NCI-H1417 treated with DMSO at 0.1 percent for 48 hours (cell line): ENCODE measurements around the gene CEBPG.

Source experiments
- DNase-seq: peaks from one replicate; lab custom pipeline; 2025; lab: John Stamatoyannopoulos, UW

Gene CEBPG

GRCh38 chr19:33422369-33423180 is 49.1 kb downstream of the CEBPG start:
- no peak for DNase-seq

DNA sequence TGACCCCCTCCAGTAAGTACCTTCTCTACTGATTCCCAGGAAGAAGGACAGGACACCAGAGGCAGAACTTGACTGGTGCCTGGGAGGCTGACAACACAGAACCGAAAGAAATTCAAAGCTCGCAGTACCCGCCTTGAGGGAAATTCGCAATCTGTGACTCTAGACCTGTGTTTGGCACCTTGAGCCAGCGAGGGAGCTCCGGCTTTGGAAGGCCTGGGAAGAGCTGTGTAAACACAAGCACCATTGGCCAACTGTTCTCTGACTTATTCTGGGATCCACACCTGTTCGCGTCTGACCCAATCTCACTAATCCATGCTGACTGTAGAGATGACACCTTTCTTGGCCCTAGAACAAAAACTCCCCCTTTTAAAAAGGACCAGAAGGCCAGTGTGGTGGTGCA is 50.7 kb downstream of the CEBPG start:
- no peak for DNase-seq

DNA sequence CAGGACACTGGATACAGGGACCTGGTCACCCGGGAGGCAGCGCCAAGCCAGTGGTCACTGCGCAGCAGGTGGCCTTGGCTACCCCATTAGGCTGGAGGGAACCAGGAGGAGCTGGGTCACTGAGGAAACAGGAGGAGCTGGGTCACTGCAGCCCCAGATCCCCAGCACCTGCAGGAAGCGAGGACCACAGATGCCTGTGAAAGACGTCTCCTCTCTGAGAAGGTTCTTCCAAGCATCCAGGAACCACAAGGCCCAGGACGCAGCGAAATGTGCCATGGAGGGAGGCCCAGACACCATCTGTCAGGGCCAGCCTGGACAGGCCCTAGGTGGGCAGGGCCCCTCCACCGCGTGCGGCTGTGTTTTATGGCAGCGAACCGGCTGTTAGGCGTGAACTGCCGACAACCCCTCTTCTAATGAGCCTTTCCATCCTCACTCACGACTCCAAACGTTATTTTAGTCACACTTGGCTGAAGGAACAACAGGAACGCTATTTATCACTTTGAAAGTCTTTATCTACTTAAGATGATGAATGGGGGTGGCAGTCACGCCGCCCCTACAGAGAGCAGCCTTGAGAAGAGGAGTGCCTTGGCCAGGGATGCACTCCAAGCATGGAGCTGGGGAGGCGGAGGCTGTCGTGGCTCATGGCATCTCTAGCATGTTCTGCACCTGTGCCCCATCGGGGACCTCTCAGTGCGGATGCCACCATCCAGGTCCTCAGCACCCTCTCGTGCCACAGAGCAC is 53.3 kb downstream of the CEBPG start:
- no peak for DNase-seq

DNA sequence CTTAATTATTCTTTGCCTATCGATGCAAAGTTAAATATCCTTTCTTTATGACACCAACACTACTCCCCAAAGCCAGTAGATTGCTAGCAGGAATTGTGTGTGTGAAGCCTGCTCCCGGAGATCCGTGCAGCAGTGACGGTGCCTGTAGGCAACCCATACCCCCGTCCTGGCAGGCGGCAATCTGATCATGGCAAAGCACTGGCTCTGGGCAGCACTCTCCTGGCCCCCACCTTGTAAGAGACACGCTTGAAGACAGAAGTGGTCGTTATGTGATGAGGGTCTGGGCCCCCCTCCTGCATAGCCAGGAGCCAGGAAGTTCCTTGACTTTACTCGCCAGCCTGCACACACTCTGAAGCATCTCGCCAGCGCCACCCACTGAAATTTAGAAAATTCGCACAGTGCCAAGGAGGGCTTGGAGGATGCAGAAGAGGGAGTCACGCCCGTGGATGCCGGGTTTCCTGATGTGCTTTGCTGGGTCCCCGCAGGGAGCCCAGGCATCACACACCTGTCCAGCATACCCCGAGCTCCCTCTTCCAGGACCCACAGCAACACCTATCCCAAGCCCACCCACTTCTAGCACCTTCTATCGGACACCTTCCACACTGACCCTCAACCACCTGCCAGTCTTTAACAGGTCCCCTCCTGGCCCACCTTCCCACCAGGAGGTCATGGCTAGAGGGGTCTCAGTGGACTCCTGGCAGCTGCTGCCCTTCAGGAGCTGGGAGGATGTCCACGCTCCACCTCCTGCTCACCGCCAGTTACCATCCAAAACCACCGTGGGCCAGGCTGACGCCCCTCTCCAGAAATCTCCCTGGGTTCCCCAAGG is 54.5 kb downstream of the CEBPG start:
- no peak for DNase-seq

DNA sequence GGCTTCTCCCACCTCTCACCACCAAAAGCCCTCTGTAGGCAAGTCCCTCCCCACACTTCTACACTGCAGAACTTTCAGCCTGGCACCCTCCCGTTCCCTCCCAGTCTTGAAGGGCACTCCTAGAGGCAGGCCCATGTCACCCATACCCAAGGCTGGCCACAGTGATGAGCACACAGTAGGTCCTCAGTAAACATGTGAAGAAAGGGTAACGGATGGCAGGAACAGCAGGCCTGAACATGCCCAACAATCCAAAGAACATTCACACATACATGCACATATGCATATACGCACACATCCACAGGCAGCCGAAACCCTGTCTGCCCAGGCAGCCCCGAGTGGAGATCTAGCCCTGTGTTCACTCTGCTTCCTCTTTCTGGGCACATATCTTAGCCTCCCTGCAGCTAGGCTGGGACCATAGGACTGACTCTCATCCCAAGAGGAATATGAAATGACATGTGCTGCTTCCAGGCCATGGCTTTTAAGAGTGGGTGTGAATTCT is 55.2 kb downstream of the CEBPG start:
- no peak for DNase-seq

DNA sequence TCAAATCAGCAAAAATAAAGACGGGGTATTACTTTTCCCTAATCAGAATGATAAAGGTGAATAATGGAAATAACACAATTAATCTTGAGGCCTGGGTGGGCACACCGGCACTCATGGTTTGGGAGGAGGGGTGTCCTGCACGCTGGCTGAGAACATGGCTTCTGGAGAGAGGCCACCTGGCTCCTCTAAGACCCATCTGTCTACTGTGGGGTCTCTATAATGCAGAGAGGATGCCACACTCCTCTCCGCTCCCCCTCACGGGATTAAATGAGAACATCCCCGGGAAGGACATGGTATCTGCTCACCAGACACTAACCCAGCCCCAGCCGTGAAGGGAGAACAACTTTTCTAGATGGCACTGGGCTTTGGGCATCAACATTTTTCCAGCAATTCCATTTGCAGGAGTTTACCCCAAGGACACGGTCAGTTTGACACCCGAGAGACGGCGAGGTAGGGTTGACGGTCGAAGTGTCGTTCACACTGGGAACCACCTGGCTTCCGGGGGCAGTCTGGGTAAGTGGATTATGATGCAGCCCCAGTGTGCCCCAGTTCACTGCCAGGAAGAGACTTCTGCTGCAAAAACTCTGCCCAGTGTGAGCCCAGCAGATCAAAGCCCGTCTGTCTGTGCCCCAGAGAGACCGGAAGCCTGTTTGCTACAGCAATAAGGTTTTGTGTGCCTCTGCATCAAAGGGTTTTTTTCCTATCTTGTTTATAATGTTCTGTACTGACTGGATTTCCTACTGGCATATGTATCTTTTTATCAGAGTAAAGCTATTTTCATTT is 56.6 kb downstream of the CEBPG start:
- DNase-seq: no peak

- no peak for DNase-seq
These were observed 57.3 kb downstream of the CEBPG start for GRCh38 chr19:33430674-33431277.

GRCh38 chr19:33432015-33432414 is 58.5 kb downstream of the CEBPG start:
- DNase-seq: no peak
